ENCODE data around the gene IFI16. TPM values are rescaled to one million over a fixed set of nuclear protein-coding genes. Genes with fewer than 3 reads are reported as not detected.

Gene IFI16
- total RNA-seq, 1 donor from 2014 or later, result 34.3 TPM

DNA sequence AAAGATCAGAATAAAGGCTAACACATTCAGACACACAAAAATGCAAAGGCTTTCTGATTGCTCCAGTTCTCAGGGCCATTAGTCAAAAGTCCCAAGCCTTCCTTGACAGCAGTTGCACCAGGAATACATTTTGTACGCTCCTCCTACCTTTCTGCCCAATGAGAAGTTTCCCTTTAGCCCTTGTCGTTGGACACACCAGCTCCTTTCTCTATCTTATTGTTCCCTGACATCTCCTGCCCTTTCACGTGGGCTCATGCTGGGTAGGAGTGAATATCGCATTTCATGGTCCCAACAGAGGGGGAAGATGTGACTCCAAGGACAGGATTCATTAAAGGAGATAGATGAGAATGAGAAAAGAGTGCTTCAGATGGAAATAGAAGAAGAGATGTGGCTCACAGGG is 33.5 kb upstream of the IFI16 start:
- H3K4me3 ChIP-seq (ENCODE audit: low read depth, low read length), result no peak overlapping the region
- no peak for DNase-seq (ENCODE audit: low read depth)
- H3K27me3 ChIP-seq (ENCODE audit: control insufficient read depth, insufficient read depth, low read length), result no peaks in the 10 kb centered on the region
- no peak for TF ChIP-seq CTCF (IDR thresholded peaks at IDR 0.05; ENCODE audit: insufficient read depth, low read length, poor library complexity, severe bottlenecking)
- H3K36me3 ChIP-seq (ENCODE audit: control insufficient read depth, insufficient read depth, low read length), result no peaks in the 10 kb centered on the region

GRCh38 chr1:158978730-158979129 is 31.0 kb upstream of the IFI16 start:
- Histone ChIP-seq H3K36me3 (ENCODE audit: control insufficient read depth, insufficient read depth, low read length) (no peaks in the 10 kb centered on the region), H3K27me3 (ENCODE audit: control insufficient read depth, insufficient read depth, low read length) (no peaks in the 10 kb centered on the region), H3K4me3 (ENCODE audit: low read depth, low read length) (no peak overlapping the region)
- no peak for DNase-seq (ENCODE audit: low read depth)
- TF ChIP-seq CTCF (IDR thresholded peaks at IDR 0.05; ENCODE audit: insufficient read depth, low read length, poor library complexity, severe bottlenecking), result no peak

DNA sequence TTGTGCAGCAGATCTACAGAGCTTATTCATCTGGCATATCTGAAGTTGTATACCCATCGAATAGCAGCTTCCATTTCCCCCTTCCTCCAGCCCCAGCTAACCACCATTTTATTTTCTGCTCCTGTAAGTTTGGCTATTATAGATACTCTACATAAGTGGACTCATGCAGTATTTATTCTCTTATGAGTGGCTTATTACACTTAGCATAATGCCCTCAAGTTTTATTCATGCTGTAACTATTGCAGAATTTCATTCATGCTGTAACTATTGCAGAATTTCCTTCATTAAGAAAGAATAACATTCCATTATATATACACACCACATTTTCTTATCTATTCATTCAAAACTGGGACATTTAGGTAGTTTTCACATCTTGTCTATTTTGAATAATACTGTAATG is 30.5 kb upstream of the IFI16 start:
- no peak for TF ChIP-seq CTCF (IDR thresholded peaks at IDR 0.05; ENCODE audit: insufficient read depth, low read length, poor library complexity, severe bottlenecking)
- Histone ChIP-seq H3K36me3 (ENCODE audit: control insufficient read depth, insufficient read depth, low read length) (no peaks in the 10 kb centered on the region), H3K4me3 (ENCODE audit: low read depth, low read length) (no peak overlapping the region), H3K27me3 (ENCODE audit: control insufficient read depth, insufficient read depth, low read length) (no peaks in the 10 kb centered on the region)
- DNase-seq (ENCODE audit: low read depth), result no peak

- no peaks in the 10 kb centered on the region for H3K27me3 ChIP-seq (ENCODE audit: control insufficient read depth, insufficient read depth, low read length)
- no peak for DNase-seq (ENCODE audit: low read depth)
- TF ChIP-seq CTCF (IDR thresholded peaks at IDR 0.05; ENCODE audit: insufficient read depth, low read length, poor library complexity, severe bottlenecking), result no peak
- H3K36me3 ChIP-seq (ENCODE audit: control insufficient read depth, insufficient read depth, low read length), result no peaks in the 10 kb centered on the region
- H3K4me3 ChIP-seq (ENCODE audit: low read depth, low read length), result no peak overlapping the region
Measured at GRCh38 chr1:158983235-158983634, 26.5 kb upstream of the IFI16 start.

DNA sequence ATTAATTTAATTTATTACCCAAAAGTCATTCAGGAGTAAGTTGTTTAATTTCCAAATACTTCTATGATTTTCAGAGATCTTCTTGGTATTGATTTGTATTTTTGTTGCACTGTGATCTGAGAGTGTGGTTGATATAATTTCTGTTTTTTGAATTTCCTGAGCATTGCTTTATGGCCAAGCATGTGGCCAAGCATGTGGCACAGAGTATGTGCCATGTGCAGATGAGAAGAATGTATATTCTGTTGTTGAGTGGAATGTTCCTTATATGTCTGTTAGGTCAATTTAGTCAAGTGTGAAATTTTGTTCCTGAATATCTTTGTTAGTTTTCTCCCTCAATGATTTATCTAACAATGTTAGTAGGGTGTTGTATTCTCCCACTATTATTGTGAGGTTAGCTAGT is 25.3 kb upstream of the IFI16 start:
- H3K27me3 ChIP-seq (ENCODE audit: control insufficient read depth, insufficient read depth, low read length), result no peaks in the 10 kb centered on the region
- H3K36me3 ChIP-seq (ENCODE audit: control insufficient read depth, insufficient read depth, low read length), result no peaks in the 10 kb centered on the region
- no peak overlapping the region for H3K4me3 ChIP-seq (ENCODE audit: low read depth, low read length)
- TF ChIP-seq CTCF (IDR thresholded peaks at IDR 0.05; ENCODE audit: insufficient read depth, low read length, poor library complexity, severe bottlenecking), result no peak
- DNase-seq (ENCODE audit: low read depth), result no peak

DNA sequence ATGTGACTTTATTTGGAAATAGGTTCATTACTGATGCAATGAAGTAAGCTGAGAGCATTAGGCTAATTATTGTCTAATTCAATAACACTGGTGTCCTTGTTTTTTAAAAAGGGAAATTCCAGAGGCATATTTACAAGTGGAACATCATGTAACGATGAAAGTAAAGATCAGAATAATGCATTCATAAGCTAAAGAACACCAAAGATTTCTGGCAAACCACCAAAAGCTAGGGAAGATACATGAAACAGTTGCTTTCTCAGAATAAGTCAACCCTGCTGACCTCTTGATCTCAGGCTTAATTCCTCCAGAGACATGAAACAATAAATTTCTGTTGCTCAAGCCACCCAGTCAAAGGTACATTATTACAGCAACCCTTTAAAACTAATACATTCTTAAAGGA is 20.3 kb upstream of the IFI16 start:
- no peak for TF ChIP-seq CTCF (IDR thresholded peaks at IDR 0.05; ENCODE audit: insufficient read depth, low read length, poor library complexity, severe bottlenecking)
- H3K36me3 ChIP-seq (ENCODE audit: control insufficient read depth, insufficient read depth, low read length), result no peaks in the 10 kb centered on the region
- DNase-seq (ENCODE audit: low read depth), result no peak
- no peaks in the 10 kb centered on the region for H3K27me3 ChIP-seq (ENCODE audit: control insufficient read depth, insufficient read depth, low read length)
- no peak overlapping the region for H3K4me3 ChIP-seq (ENCODE audit: low read depth, low read length)
